Activated CD4-positive, CD25-positive, alpha-beta regulatory T cell treated with anti-CD3 and anti-CD28 coated beads, Interleukin-2, amount 50 U/mL, for 24 hours (primary cell): ENCODE measurements around the gene POT1.
"Not testable (repeated sequence)": the region's sequence is repeated elsewhere in the genome, so short reads cannot be mapped to it uniquely, and the experiment has no call there.

Source experiments
- ATAC-seq, 2 donors: fragments of 150-1000 bp; cut with Tn5 transposase; one replicate each; pipeline ENCODE4 v1.10.0; 2021; ENCODE audit warnings: mild to moderate bottlenecking in 1 of 2, moderate library complexity in 1 of 2

The POT1 gene

GRCh38 chr7:124929467-124930172 is at the start of gene POT1:
POT1 (minus strand) TSS chr7:124929825; CDS start chr7:124897173, 32,652 bp downstream.
- ATAC-seq = peak; percentile 99 to 100

GRCh38 chr7:124975131-124975530 is 45.5 kb upstream of the POT1 start:
- ATAC-seq = not testable (repeated sequence)

- no peak for ATAC-seq
Measured at GRCh38 chr7:124965553-124965952, 35.9 kb upstream of the POT1 start.

DNA sequence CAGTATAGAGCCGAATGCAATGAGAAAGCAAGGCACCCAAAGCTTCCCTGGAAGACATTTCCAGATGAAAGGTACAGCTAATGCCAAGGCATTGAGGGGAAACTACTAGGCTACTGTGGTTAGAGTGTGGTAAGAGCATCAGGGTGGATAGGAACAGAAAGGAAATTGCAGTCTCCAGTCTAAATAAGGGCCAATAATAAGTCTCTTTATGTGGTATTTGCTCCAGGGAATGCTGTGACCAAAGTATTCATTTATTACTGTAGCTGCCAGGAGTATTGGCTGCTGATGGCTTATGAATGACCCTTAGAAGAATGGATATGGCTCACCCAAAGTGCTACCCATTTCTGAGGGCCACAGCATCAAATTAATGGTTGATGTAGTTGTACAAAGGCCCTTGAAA is 30.1 kb upstream of the POT1 start:
- ATAC-seq = no peak

DNA sequence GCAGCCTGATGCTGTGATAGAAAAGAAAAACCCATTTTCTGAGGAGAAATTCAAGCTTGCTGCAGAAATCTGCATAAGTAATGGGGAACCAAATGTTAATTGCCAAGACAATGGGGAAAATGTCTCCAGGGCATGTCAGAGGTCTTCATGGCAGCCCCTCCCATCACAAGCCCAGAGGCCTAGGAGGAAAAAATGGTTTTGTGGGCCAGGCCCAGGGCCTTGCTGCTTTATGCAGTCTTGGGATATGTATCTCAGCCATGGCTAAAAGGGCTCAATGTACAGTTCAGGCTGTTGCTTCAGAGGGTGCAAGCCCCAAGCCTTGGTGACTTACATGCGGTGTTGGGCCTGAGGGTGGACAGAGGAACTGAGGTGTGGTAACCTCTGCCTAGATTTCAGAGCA is 28.3 kb upstream of the POT1 start:
- ATAC-seq = not testable (repeated sequence)

DNA sequence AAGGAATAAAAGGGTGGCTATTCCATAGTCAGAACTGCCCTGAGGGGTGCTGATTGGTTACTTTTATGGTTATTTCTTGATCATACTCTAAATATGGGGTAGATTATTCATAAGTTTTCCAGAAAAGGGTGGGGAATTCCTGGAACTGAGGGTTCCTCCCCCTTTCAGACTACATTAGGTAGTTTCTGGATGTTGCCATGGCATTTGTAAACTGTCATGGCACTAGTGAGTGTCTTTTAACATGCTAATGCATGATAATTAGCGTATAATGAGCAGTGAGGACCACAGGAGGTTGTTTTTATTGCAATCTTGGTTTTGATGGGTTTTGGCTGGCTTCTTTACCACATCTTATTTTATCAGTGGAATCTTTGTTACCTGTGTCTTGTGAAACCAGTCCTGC is 26.5 kb upstream of the POT1 start:
- ATAC-seq = peak in 1 of 2 donors; percentile 45

GRCh38 chr7:124954790-124955189 is 25.2 kb upstream of the POT1 start:
- no peak for ATAC-seq

- ATAC-seq = no peak
Measured at GRCh38 chr7:124945680-124946079, 16.1 kb upstream of the POT1 start.

- no peak for ATAC-seq
Measured at GRCh38 chr7:124943472-124943871, 13.8 kb upstream of the POT1 start.

- ATAC-seq = no peak
Measured at GRCh38 chr7:124942399-124942798, 12.8 kb upstream of the POT1 start.

GRCh38 chr7:124940306-124940705 is 10.7 kb upstream of the POT1 start:
- ATAC-seq = no peak

- ATAC-seq = no peak
Measured at GRCh38 chr7:124938128-124938527, 8.5 kb upstream of the POT1 start.

DNA sequence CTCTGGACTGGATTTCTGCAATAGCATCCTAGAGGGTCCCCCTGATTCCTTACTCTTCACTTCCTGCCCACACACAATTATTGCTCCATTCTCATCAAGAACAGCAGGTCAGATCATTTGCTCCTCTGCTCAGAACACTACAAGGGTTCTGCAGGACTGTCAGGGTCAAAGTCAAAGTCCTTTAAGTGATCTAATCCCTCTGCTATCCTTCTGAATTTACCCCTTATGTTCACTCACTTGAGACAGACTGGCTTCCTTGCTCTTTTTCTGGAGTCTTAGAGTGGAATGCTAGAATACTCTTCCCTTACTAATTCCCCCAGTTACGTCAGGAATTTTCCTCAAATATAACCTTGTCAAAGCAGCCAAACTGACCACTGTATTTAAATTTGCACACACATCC is 7.5 kb upstream of the POT1 start:
- ATAC-seq = no peak

DNA sequence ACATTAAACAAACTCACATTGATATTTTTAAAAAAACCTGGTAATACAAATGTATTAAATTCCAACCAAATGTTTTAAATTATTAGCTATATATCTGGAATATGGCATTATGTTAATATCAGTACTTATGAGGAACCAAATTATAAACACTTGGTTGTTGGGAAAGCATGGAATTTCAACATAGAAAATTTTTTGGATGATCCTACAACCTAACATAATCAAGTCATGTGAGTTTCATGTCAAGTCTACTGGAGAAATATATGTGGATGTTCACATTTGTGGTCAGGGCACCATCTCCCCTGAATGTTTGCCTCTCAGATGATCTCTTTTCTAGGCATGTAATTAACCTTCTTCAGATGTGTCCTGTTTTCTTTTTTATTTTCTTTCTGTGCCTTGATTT is 5.2 kb upstream of the POT1 start:
- no peak for ATAC-seq

- no peak for ATAC-seq
Measured at GRCh38 chr7:124930655-124931597, 1.3 kb upstream of the POT1 start.

DNA sequence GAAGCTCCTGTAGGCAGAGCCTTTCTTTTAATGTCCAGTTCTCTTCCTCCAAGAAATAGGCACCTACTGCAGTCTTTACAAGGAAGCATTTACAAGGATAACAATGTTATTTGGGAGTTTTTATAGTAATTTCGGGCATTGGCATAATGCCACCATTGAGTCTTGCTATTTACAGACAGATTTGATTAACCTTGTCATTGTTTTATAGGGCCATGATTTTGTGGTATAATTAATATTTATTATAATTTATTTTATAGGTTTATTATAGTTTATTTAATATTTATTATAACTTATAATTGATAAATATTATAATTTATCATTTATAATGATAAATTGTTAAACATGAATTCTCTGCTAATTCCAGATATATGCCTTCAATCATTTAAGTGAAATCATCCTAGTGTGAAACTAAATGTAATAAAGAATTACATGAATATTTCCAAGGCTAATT is 573 bp upstream of the POT1 start:
- ATAC-seq = no peak

DNA sequence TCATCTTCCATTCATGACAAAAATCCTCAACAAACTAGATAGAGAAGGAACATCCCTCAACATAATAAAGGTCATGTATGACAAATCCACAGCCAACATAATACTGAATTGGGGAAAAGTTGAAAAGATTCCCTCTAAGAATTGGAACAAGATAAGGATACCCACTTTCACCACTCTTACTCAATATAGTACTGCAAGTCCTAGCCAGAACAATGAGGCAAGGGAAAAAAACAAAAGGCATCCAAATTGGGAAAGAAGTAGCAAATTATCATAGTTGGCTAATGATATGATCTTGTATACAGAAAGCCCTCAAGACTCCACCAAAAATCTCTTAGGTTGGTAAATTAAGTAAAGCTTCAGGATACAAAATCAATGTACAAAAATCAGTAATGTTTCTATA is 4.7 kb downstream of the POT1 start:
- no peak for ATAC-seq

DNA sequence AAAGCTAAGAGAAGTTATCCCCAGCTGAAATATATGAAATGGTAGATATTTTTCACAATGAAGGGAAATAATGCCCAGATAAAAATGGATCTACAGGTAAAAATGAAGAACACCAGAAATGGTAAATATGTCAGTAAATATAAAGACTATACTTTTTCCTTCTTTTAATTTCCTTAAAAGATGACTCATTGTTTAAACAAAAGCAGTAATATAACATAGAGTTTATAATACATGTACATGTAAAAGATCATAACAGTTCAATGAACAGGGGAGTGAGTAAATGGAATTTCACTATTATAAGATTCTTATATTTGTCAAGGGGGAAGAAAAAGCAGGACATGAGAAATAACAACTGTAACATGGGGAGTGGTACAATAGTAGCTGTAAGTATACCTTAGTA is 7.4 kb downstream of the POT1 start:
- ATAC-seq = no peak

DNA sequence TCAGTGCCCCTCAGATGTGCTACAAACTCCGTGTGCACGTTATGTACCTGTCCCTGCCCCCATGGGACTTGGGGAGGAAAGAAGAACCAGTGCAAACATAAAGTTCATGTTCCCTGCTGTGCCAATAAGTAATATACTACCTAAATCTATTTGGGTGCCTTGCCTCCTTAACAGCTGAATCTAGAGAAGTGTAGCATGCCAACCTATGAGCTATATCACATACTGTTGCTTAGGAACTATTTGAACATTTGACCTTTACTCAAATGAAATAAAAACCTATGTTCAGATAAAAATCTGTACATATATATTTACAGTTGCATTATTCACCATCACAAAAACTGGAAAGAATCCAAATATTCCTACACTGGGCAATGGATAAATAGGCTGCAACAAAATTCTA is 9.8 kb downstream of the POT1 start:
- no peak for ATAC-seq

DNA sequence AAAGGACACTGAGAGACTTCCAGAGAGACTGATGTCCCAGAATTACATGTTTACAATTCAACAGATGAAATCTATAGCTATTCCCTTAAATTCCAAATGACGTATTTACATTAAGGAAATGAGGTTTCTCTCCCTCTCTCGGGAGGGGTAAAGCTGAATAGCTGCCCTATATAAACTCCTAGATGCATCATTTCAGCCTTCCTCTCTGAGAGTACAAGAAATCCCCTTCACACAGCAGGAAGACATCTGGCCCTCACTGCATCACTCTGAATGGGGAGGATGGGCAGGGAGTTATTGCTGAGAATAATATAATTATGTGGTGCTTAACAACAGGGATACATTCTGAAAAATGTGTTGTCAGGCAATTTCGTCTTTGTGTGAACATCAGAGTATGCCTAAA is 11.0 kb downstream of the POT1 start:
- no peak for ATAC-seq

- no peak for ATAC-seq
Measured at GRCh38 chr7:124915242-124915641, 14.4 kb downstream of the POT1 start.

GRCh38 chr7:124914298-124914697 is 15.3 kb downstream of the POT1 start:
- no peak for ATAC-seq

DNA sequence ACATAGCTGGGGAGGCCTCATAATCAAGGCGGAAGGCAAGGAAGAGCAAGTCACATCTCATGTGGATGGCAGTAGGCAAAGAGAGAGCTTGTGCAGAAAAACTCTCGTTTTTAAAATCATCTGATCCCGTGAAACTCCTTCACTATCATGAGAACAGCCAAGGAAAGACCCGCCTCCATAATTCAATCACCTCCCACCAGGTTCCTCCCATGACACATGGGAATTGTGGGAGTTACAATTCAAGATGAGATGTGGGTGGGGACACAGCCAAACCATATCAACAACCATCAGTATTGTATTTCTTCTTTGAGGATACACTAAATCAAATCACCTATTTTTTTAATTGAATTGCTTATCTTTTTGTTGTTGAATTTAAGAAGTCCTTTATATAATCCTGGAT is 16.7 kb downstream of the POT1 start:
- ATAC-seq = no peak

DNA sequence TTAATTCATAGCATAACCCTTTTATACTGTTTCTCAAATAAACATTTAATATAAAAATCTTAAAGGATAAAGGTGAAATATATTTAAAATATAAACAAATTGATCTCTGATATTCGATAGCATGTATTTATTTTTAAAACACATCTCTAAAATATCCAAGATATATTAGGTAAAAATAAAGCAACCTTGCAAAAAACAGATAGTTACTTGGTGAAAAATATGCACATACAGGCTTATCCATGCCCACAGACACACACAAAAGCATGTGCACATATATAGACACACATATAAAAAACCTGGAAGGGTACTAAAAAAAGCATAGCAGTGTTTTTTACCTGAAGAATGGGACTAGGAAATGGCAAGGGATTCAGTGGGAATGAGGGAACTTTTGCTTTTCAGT is 19.8 kb downstream of the POT1 start:
- no peak for ATAC-seq
